Measurements from ENCODE around the gene MED22. TPM values are rescaled to one million over a fixed set of nuclear protein-coding genes. Genes with fewer than 3 reads are reported as not detected.

The MED22 gene
- total RNA-seq, 2 donors from 2014 or later, result 50.0 to 51.2 TPM

DNA sequence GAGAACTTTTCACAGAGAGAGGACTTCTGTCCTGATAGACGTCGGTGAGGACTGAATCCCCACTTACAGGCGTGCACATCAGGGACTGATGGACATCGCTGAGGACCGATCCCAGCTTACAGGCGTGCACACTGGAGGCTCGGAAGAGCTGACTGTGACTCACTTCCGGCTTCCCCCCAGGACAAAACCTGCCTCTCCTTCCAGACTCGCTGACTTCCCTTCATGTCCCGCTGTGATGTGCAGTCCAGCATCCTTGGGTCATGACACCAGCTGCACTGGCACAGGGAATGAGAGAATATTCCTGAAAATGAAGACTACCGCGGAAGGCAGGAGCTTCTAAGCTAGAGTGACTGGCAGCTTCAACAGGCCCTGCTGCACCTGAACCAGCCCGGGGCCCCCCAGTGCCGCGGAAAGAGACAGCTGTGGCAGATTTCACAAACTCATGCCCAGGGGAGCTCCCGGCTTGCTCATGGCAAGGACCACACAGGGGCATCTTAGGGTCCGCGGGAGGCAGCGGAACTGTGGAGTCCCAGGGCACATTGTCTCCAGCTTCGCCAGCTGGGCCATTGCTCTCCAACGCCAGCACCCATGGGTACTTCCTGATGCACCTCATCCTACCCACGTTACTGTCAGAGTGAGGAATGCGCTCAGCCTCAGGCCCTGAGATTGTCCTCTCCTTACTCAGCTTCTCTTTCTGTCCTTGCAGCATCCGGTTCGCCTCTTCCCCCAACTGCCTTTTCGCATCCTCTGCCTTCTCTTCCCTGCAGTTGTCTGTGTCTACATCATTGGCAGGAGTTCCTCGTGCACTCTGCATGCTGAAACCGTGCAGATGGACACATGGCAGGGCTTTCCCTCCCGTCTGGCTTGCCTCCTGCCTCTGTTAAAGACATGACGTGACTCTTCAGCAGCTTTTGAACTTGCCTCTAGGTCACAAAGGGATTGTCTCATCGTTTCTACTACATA is 41.4 kb downstream of the MED22 start:
- Histone ChIP-seq H3K27me3 (replicated peaks; ENCODE audit: insufficient read depth) (no peaks in the 10 kb centered on the region), H3K4me1 (ENCODE audit: control insufficient read depth in 1 of 2, low read depth in 2 of 2) (no peaks in the 10 kb centered on the region), H3K36me3 (no peaks in the 10 kb centered on the region), H3K27ac (no peak overlapping the region), H3K9me3 (no peaks in the 10 kb centered on the region), H3K4me3 (no peak overlapping the region)
- ATAC-seq (ENCODE audit: insufficient number of reproducible peaks, low FRiP score, low read depth), result no peak
- TF ChIP-seq, protein P1, sequence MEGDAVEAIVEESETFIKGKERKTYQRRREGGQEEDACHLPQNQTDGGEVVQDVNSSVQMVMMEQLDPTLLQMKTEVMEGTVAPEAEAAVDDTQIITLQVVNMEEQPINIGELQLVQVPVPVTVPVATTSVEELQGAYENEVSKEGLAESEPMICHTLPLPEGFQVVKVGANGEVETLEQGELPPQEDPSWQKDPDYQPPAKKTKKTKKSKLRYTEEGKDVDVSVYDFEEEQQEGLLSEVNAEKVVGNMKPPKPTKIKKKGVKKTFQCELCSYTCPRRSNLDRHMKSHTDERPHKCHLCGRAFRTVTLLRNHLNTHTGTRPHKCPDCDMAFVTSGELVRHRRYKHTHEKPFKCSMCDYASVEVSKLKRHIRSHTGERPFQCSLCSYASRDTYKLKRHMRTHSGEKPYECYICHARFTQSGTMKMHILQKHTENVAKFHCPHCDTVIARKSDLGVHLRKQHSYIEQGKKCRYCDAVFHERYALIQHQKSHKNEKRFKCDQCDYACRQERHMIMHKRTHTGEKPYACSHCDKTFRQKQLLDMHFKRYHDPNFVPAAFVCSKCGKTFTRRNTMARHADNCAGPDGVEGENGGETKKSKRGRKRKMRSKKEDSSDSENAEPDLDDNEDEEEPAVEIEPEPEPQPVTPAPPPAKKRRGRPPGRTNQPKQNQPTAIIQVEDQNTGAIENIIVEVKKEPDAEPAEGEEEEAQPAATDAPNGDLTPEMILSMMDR (IDR thresholded peaks at IDR 0.05), result no peak
- DNase-seq (ENCODE audit: low spot score), result no peak

DNA sequence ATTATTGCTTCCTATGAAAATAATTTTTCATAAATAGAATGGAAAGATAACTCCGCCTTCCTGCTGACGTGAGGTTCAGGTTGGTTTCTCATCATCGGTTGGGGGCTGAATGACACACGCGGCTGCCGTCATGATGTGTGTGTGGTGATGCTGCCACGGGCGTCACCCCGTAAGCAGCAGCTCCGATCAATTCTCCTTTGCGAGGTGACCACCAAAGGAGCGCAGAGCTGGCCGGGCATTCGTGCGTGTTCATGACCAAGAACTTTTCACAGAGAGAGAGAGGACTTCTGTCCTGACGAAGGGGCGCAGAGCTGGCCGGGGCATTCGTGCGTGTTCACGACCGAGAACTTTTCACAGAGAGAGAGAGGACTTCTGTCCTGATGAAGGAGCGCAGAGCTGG is 42.2 kb downstream of the MED22 start:
- H3K27ac ChIP-seq, result no peak overlapping the region
- no peaks in the 10 kb centered on the region for H3K4me1 ChIP-seq (ENCODE audit: control insufficient read depth in 1 of 2, low read depth in 2 of 2)
- DNase-seq (ENCODE audit: low spot score) (no peak), ATAC-seq (ENCODE audit: insufficient number of reproducible peaks, low FRiP score, low read depth) (no peak)
- no peaks in the 10 kb centered on the region for H3K36me3 ChIP-seq
- no peak overlapping the region for H3K4me3 ChIP-seq
- no peaks in the 10 kb centered on the region for H3K27me3 ChIP-seq (replicated peaks; ENCODE audit: insufficient read depth)
- H3K9me3 ChIP-seq, result no peaks in the 10 kb centered on the region
- TF ChIP-seq, protein P1 (IDR thresholded peaks at IDR 0.05), result no peak

DNA sequence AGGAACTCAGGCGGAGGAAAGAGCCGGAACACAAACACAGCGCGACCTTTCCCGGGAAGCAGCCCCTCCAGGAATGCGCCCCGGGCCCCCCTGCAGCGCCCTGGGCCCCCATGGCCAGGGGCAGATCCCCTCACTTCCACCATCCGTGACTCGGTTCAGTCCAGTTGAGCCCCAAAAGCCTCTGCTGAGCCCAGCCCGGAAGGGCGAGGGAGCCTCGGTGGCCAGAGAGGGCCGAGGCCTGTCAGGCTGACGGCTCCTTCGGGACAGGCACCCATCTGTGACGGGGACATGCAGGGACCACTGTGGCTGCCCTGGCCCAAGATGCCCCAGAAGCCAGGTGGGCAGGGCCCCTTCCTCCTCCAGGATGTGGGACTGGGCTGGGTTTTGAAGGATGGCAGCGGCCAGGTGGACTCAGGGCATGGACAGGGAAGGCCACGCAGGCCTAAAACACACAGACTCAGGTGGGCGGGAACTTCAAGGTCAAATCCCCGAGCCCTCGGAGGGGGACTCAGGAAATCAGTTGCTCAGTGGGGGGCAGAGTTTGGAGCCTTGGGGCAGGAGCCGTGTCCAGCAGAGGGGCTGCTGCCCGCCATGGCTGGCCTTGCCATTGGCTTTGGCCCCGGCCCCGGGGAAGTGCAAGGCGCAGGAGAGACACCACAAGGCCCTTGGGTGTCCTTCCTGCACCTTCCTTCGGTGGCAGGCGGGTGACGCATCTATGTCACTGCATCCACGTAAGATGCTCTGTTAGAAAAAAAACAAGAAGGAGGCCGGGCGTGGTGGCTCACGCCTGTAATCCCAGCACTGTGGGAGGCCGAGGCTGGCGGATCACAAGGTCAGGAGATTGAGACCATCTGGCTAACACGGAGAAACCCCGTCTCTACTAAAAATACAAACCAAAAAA is 43.2 kb downstream of the MED22 start:
- no peaks in the 10 kb centered on the region for H3K27me3 ChIP-seq (replicated peaks; ENCODE audit: insufficient read depth)
- no peak overlapping the region for H3K27ac ChIP-seq
- no peaks in the 10 kb centered on the region for H3K4me1 ChIP-seq (ENCODE audit: control insufficient read depth in 1 of 2, low read depth in 2 of 2)
- TF ChIP-seq, protein P1 (IDR thresholded peaks at IDR 0.05), result no peak
- no peaks in the 10 kb centered on the region for H3K9me3 ChIP-seq
- DNase-seq (ENCODE audit: low spot score), result no peak
- no peak overlapping the region for H3K4me3 ChIP-seq
- no peak for ATAC-seq (ENCODE audit: insufficient number of reproducible peaks, low FRiP score, low read depth)
- H3K36me3 ChIP-seq, result no peaks in the 10 kb centered on the region

DNA sequence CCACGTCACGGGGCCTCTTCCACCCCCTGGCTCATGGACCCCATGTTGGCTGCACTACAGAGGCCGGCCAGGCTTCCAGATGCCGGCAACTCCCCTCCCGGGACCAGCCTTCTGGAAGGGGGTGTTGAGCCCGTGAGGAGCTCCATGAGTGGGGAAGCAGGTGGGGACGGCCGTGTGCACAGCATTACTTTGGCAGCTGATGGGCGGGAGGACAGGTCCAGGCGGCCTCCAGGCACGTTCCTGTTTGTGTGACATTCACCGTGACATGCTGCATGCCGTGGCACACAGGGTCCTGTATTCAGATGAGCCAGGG is 43.8 kb downstream of the MED22 start:
- Histone ChIP-seq H3K27me3 (replicated peaks; ENCODE audit: insufficient read depth) (no peaks in the 10 kb centered on the region), H3K27ac (no peak overlapping the region), H3K4me3 (no peak overlapping the region), H3K4me1 (ENCODE audit: control insufficient read depth in 1 of 2, low read depth in 2 of 2) (no peaks in the 10 kb centered on the region), H3K9me3 (no peaks in the 10 kb centered on the region), H3K36me3 (no peaks in the 10 kb centered on the region)
- DNase-seq (ENCODE audit: low spot score) (no peak), ATAC-seq (ENCODE audit: insufficient number of reproducible peaks, low FRiP score, low read depth) (no peak)
- TF ChIP-seq, protein P1 (IDR thresholded peaks at IDR 0.05), result no peak
